T-helper 1 cell treated with Interleukin-12 subunit alpha and Interleukin-12 subunit beta and Interleukin-4 antibody, amounts not matched to agents 30 ng/mL and 1 ng/mL, for 36 hours (primary cell): ENCODE measurements around the gene LHX6. TPM values are rescaled to one million over a fixed set of nuclear protein-coding genes. Genes with fewer than 3 reads are reported as not detected.

Experiments
- intact Hi-C: fragments of 100-400 bp; cut with micrococcal nuclease; formaldehyde crosslinking; loops from one replicate; pipeline ENCODE4 v1.15.1; 2024
- total RNA-seq: library from RNA; stranded (reverse); gene quantifications from 2 replicates; pipeline ENCODE4 v1.2.3, GENCODE V29; 2022

LHX6 gene
- total RNA-seq, 1 donor from 2014 or later: not detected

- intact Hi-C loops: no loop called here
Observed at GRCh38 chr9:122216798-122217418, 11.8 kb downstream of the LHX6 start.

- intact Hi-C loops: no loop called here
Observed at GRCh38 chr9:122216138-122216797, 12.5 kb downstream of the LHX6 start.

GRCh38 chr9:122215663-122216062, 13.1 kb downstream of the LHX6 start:
- intact Hi-C loops: no loop called here

- intact Hi-C loops: loop anchor here (1.0 kb wide), 2 partner anchors 50 to 55 kb away; partner anchors contain the start of genes MORN5, MRRF, NDUFA8 and RBM18
Observed at GRCh38 chr9:122214507-122214906, 14.2 kb downstream of the LHX6 start.

GRCh38 chr9:122213589-122214413, 15.0 kb downstream of the LHX6 start:
- intact Hi-C loops: loop anchor here (1.0 kb wide), 2 partner anchors 50 to 54 kb away; partner anchors contain the start of genes MORN5, MRRF, NDUFA8 and RBM18

- intact Hi-C loops: no loop called here
Observed at GRCh38 chr9:122213102-122213588, 15.6 kb downstream of the LHX6 start.

- intact Hi-C loops: no loop called here
Observed at GRCh38 chr9:122212473-122213004, 16.2 kb downstream of the LHX6 start.

GRCh38 chr9:122209451-122209850, 19.3 kb downstream of the LHX6 start:
- intact Hi-C loops: no loop called here

GRCh38 chr9:122207096-122207495, 21.7 kb downstream of the LHX6 start:
- intact Hi-C loops: no loop called here

GRCh38 chr9:122206118-122207046, 22.4 kb downstream of the LHX6 start:
- intact Hi-C loops: no loop called here

GRCh38 chr9:122205176-122205575, 23.6 kb downstream of the LHX6 start:
- intact Hi-C loops: no loop called here

- intact Hi-C loops: no loop called here
Observed at GRCh38 chr9:122204491-122204890, 24.3 kb downstream of the LHX6 start.

GRCh38 chr9:122204055-122204454, 24.7 kb downstream of the LHX6 start:
- intact Hi-C loops: no loop called here

- intact Hi-C loops: no loop called here
Observed at GRCh38 chr9:122202111-122202510, 26.6 kb downstream of the LHX6 start.

GRCh38 chr9:122201641-122202040, 27.1 kb downstream of the LHX6 start:
- intact Hi-C loops: no loop called here

- intact Hi-C loops: no loop called here
Observed at GRCh38 chr9:122200960-122201595, 27.7 kb downstream of the LHX6 start.

- intact Hi-C loops: no loop called here
Observed at GRCh38 chr9:122197882-122198281, 30.9 kb downstream of the LHX6 start.

- intact Hi-C loops: no loop called here
Observed at GRCh38 chr9:122197426-122197825, 31.3 kb downstream of the LHX6 start.

- intact Hi-C loops: no loop called here
Observed at GRCh38 chr9:122195875-122196274, 32.9 kb downstream of the LHX6 start.

GRCh38 chr9:122193651-122194050, 35.1 kb downstream of the LHX6 start:
- intact Hi-C loops: no loop called here
